OCI-LY7 (cell line): Measurements from ENCODE around the gene CEND1. TPM values are rescaled to one million over a fixed set of nuclear protein-coding genes. Genes with fewer than 3 reads are reported as not detected.

Source experiments
- BruUV-seq: library from RNA; stranded (reverse); fragments of 400-500 nt; replicated peaks from 2 replicates; lab custom pipeline; 2021; lab: Mats Ljungman, UMichigan
- CTCF ChIA-PET: fragments of 300-600 bp; sonication (Branson Sonifier 250); formaldehyde crosslinking; loops from one replicate; lab custom pipeline; 2022; ENCODE audit warnings: antibody characterized with exemption; ENCODE audit not compliant: unreplicated experiment; lab: Charles Lee
- POLR2A ChIA-PET: fragments of 300-600 bp; sonication (Branson Sonifier 250); formaldehyde crosslinking; loops from one replicate; lab custom pipeline; 2022; ENCODE audit warnings: antibody characterized with exemption; lab: Charles Lee
- DNase-seq: peaks from one replicate; pipeline ENCODE4 v3.0.0-alpha.2; 2015; ENCODE audit warnings: low spot score
- H2AFZ ChIP-seq: fragments of 200-600 bp; sonication (generic), shearing (Covaris generic); 2 replicates; pipeline ENCODE4 v1.6.1; 2014; ENCODE audit warnings: mild to moderate bottlenecking, antibody characterized with exemption, low read length, moderate library complexity
- H3K27ac ChIP-seq: fragments of 200-600 bp; sonication (generic); 2 replicates; pipeline ENCODE4 v1.5.1; 2014; ENCODE audit warnings: mixed run types, low read depth, mild to moderate bottlenecking, moderate library complexity, low read length, inconsistent platforms; ENCODE audit not compliant: poor library complexity, severe bottlenecking
- H3K36me3 ChIP-seq: fragments of 200-600 bp; sonication (generic); 2 replicates; pipeline ENCODE4 v1.6.1; 2014; ENCODE audit warnings: mild to moderate bottlenecking, antibody characterized with exemption, low read length, moderate library complexity, mixed read lengths; ENCODE audit not compliant: insufficient read depth
- H3K4me1 ChIP-seq: fragments of 200-600 bp; sonication (generic); 2 replicates; pipeline ENCODE4 v1.5.1; 2014; ENCODE audit warnings: mild to moderate bottlenecking, low read length; ENCODE audit not compliant: insufficient read depth, poor library complexity, severe bottlenecking
- H3K4me2 ChIP-seq: fragments of 200-600 bp; sonication (generic); 2 replicates; pipeline ENCODE4 v1.6.1; 2014; ENCODE audit warnings: mild to moderate bottlenecking, low read length
- H3K4me3 ChIP-seq: fragments of 200-600 bp; sonication (generic); 2 replicates; pipeline ENCODE4 v1.5.1; 2014; ENCODE audit warnings: mild to moderate bottlenecking, low read depth, low read length; ENCODE audit not compliant: poor library complexity, severe bottlenecking
- H3K79me2 ChIP-seq: fragments of 200-600 bp; sonication (generic); 2 replicates; pipeline ENCODE4 v1.6.1; 2016; ENCODE audit warnings: low read depth, mild to moderate bottlenecking, low read length, moderate library complexity, mixed read lengths; ENCODE audit not compliant: insufficient read depth
- H3K9me2 ChIP-seq: fragments of 200-600 bp; sonication (generic); 2 replicates; pipeline ENCODE4 v1.6.1; 2016; ENCODE audit warnings: mild to moderate bottlenecking, low read length, mixed read lengths; ENCODE audit not compliant: insufficient read depth
- H3K9me3 ChIP-seq: fragments of 200-600 bp; sonication (generic); 2 replicates; pipeline ENCODE4 v1.6.1; 2014; ENCODE audit warnings: mild to moderate bottlenecking, mixed run types, low read length, mixed read lengths
- H4K20me1 ChIP-seq: fragments of 200-600 bp; sonication (generic); 2 replicates; pipeline ENCODE4 v1.6.1; 2014; ENCODE audit warnings: mild to moderate bottlenecking, antibody characterized with exemption, low read length, moderate library complexity, mixed read lengths; ENCODE audit not compliant: insufficient read depth
- EZH2phosphoT487 ChIP-seq: fragments of 200-600 bp; sonication (generic); IDR thresholded peaks from 2 replicates; pipeline ENCODE4 v1.6.1; 2018; ENCODE audit warnings: low read depth, borderline replicate concordance, mild to moderate bottlenecking, mixed run types, antibody characterized with exemption, low read length, moderate library complexity, mixed read lengths
- intact Hi-C: fragments of 100-400 bp; cut with micrococcal nuclease; formaldehyde crosslinking; loops from one replicate; pipeline ENCODE4 v1.10.0; 2022; ENCODE audit not compliant: unreplicated experiment
- total RNA-seq, 2 experiments: library from RNA; depleted of rRNA in 1 of 2; stranded (reverse); fragments of >200 nt in 1 of 2; shearing (Covaris generic) in 1 of 2; gene quantifications; 2 replicates each; pipeline ENCODE4 v1.2.3, GENCODE V29; 2014 to 2022
- TF ChIP-seq, protein P1 (sequence below): fragments of 200-600 bp; sonication (generic); conservative IDR thresholded peaks from 2 replicates; pipeline ENCODE4 v1.5.1; 2014; ENCODE audit warnings: mild to moderate bottlenecking, antibody characterized with exemption, low read length, moderate library complexity, mixed read lengths

Gene CEND1
- total RNA-seq, 2 experiments from 2014 or later, result 17.5 to 32.5 TPM

DNA sequence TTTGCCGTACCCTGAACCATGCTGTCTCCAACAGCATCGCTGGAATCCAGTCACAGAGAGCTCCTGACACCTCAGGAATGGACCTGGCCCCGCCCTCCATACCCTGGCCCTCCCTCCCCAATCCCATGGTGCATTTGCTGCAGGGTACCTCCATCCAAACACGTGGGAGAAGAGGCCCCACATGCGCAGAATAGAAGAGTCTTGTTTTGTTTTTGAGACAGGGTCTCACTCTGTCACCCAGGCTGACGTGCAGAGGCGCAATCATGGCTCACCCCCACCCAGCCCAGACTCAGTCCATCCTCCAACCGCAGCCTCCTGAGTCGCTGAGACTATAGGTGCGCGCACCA lies 26.5 kb upstream of the CEND1 start:
- no TSS peak for BruUV-seq

DNA sequence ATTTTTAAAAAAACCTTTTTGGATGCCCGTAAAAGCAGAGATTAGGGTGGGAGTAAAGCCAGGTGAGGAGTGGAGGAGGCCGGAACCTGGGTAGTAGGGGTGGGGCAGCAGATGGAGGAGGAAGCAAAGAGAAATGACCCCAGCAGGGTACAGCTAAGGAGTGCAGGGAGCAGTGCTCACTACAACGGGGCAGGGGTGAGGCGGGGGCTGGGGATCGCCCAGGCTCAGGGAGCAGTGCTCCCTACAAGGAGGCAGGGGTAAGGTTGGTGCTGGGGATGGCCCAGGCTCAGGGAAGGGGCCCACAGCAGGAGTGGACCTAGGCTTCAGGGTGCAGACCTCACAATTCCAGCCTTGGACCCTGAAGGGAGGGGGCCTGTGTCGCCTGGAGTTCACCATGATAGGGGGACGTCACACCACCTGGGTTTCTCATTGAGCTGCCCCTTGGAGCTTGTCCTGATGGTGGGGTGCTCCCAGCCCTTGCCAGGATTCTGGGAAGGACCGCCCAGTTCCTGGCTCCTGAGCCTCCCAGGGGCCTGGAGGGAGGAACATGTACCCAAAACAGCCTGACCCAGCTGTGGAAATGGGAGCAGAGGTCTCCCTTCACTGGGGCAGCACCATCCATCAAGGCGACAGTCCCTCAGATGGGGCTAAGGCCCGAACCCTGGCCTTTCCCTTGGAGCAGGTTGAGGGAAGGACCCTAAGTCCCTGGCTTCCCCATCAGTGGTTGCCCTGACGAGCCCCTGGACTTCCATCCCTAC lies 26.0 kb upstream of the CEND1 start:
- CTCF ChIA-PET, result no interaction called here
- H3K79me2 ChIP-seq, result peaks cover 14% of the 10 kb centered on the region
- intact Hi-C loops, result no loop called here

More for the DNA sequence above, 26.5 kb upstream of the CEND1 start:
- DNase-seq, result no peak
- Histone ChIP-seq H3K4me1 (peaks cover 43% of the 10 kb centered on the region), H3K9me3 (no peaks in the 10 kb centered on the region), H3K27ac (no peak overlapping the region), H3K9me2 (no peaks in the 10 kb centered on the region), H3K4me3 (no peak overlapping the region), H2AFZ (no peak overlapping the region), H3K4me2 (no peak overlapping the region), H4K20me1 (peaks cover 4% of the 10 kb centered on the region; the same call in 1 of the 2 replicates), H3K36me3 (peaks cover 47% of the 10 kb centered on the region), H3K79me2 (peaks cover 9% of the 10 kb centered on the region)
- ChIA-PET POLR2A (no interaction called here), CTCF (no interaction called here)
- intact Hi-C loops, result no loop called here
- TF ChIP-seq, protein P1, sequence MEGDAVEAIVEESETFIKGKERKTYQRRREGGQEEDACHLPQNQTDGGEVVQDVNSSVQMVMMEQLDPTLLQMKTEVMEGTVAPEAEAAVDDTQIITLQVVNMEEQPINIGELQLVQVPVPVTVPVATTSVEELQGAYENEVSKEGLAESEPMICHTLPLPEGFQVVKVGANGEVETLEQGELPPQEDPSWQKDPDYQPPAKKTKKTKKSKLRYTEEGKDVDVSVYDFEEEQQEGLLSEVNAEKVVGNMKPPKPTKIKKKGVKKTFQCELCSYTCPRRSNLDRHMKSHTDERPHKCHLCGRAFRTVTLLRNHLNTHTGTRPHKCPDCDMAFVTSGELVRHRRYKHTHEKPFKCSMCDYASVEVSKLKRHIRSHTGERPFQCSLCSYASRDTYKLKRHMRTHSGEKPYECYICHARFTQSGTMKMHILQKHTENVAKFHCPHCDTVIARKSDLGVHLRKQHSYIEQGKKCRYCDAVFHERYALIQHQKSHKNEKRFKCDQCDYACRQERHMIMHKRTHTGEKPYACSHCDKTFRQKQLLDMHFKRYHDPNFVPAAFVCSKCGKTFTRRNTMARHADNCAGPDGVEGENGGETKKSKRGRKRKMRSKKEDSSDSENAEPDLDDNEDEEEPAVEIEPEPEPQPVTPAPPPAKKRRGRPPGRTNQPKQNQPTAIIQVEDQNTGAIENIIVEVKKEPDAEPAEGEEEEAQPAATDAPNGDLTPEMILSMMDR, result no peak
- no peak for TF ChIP-seq EZH2phosphoT487

More for the DNA sequence above, 26.0 kb upstream of the CEND1 start:
- POLR2A ChIA-PET, result no interaction called here
- Histone ChIP-seq H2AFZ (no peak overlapping the region), H4K20me1 (peaks cover 9% of the 10 kb centered on the region; the same call in 1 of the 2 replicates), H3K9me2 (no peaks in the 10 kb centered on the region), H3K4me2 (no peak overlapping the region), H3K4me1 (peaks cover 45% of the 10 kb centered on the region), H3K36me3 (peaks cover 53% of the 10 kb centered on the region), H3K27ac (no peak overlapping the region), H3K9me3 (no peaks in the 10 kb centered on the region), H3K4me3 (no peak overlapping the region)
- BruUV-seq, result no TSS peak
- no peak for DNase-seq
- TF ChIP-seq EZH2phosphoT487, result no peak
- TF ChIP-seq, protein P1, result no peak
